HCT116 (cell line): ENCODE measurements around the gene BRD2.

ENCODE experiments used
- CEBPB ChIP-seq: IDR thresholded peaks from 2 replicates; pipeline ENCODE4 v1.6.1; 2012; ENCODE audit warnings: low read depth
- CTCF ChIP-seq, 3 experiments: fragments of 200-600 bp in 1 of 3; sonication (generic) in 1 of 3; IDR thresholded peaks in 2 of 3; conservative IDR thresholded peaks in 1 of 3; 2 replicates each; pipeline ENCODE4 v1.5.1; 2012 to 2017; ENCODE audit warnings: low read depth in 2 of 3, low read length in 2 of 3, antibody characterized with exemption in 1 of 3, borderline replicate concordance in 1 of 3, control low read depth in 1 of 3, mild to moderate bottlenecking in 1 of 3, mixed read lengths in 1 of 3, mixed run types in 1 of 3, moderate library complexity in 1 of 3; ENCODE audit not compliant: insufficient read depth in 1 of 3
- EZH2 ChIP-seq: fragments of 200-600 bp; sonication (generic); IDR thresholded peaks from 2 replicates; pipeline ENCODE4 v1.6.1; 2017; ENCODE audit warnings: antibody characterized with exemption, mixed run types
- EZH2phosphoT487 ChIP-seq: fragments of 200-600 bp; IDR thresholded peaks from 2 replicates; pipeline ENCODE4 v1.6.1; 2018; ENCODE audit warnings: antibody characterized with exemption, borderline replicate concordance
- JUND ChIP-seq: IDR thresholded peaks from 2 replicates; pipeline ENCODE4 v1.6.1; 2012
- POLR2A ChIP-seq: IDR thresholded peaks from 2 replicates; pipeline ENCODE4 v1.7.0; 2011; ENCODE audit warnings: borderline replicate concordance; ENCODE audit not compliant: insufficient read depth, insufficient read length; ENCODE audit errors: extremely low read depth
- POLR2AphosphoS5 ChIP-seq: IDR thresholded peaks from 2 replicates; pipeline ENCODE4 v1.6.1; 2011; ENCODE audit warnings: mild to moderate bottlenecking, low read depth, low read length, moderate library complexity
- RAD21 ChIP-seq: IDR thresholded peaks from 2 replicates; pipeline ENCODE4 v1.6.1; 2012; ENCODE audit warnings: low read depth, mild to moderate bottlenecking
- REST ChIP-seq: IDR thresholded peaks from 2 replicates; pipeline ENCODE4 v1.6.1; 2012; ENCODE audit warnings: low read depth
- SIN3A ChIP-seq: IDR thresholded peaks from 2 replicates; pipeline ENCODE4 v1.6.1; 2012; ENCODE audit warnings: low read depth
- SP1 ChIP-seq: IDR thresholded peaks from 2 replicates; pipeline ENCODE4 v1.6.1; 2012; ENCODE audit warnings: low read depth
- ZNF274 ChIP-seq: fragments of 200-500 bp; sonication (Bioruptor generic); IDR thresholded peaks from 2 replicates; pipeline ENCODE4 v1.6.1; 2014; ENCODE audit warnings: mild to moderate bottlenecking, low read depth, low read length, inconsistent platforms

GRCh38 chr6:32941214-32941768, 27.1 kb upstream of the BRD2 start:
- TF ChIP-seq EZH2 (no peak), POLR2AphosphoS5 (no peak), CTCF (IDR thresholded peaks at IDR 0.05 in 2 of 3, conservative IDR thresholded peaks at IDR 0.05 in 1 of 3; ENCODE audit: borderline replicate concordance in 1 of 3, insufficient read depth in 1 of 3, low read depth in 2 of 3, low read length in 2 of 3) (no peak), ZNF274 (no peak), REST (no peak), CEBPB (no peak), POLR2A (no peak), EZH2phosphoT487 (no peak), RAD21 (no peak), SP1 (no peak), SIN3A (no peak), JUND (no peak)
